Measurements from ENCODE around the gene TMPRSS3. TPM values are rescaled to one million over a fixed set of nuclear protein-coding genes. Genes with fewer than 3 reads are reported as not detected.
A peak's percentile ranks its signal among the peaks of the same experiment; 100 is the strongest.

Gene TMPRSS3
- total and polyA plus RNA-seq, 2 donors, result not detected

DNA sequence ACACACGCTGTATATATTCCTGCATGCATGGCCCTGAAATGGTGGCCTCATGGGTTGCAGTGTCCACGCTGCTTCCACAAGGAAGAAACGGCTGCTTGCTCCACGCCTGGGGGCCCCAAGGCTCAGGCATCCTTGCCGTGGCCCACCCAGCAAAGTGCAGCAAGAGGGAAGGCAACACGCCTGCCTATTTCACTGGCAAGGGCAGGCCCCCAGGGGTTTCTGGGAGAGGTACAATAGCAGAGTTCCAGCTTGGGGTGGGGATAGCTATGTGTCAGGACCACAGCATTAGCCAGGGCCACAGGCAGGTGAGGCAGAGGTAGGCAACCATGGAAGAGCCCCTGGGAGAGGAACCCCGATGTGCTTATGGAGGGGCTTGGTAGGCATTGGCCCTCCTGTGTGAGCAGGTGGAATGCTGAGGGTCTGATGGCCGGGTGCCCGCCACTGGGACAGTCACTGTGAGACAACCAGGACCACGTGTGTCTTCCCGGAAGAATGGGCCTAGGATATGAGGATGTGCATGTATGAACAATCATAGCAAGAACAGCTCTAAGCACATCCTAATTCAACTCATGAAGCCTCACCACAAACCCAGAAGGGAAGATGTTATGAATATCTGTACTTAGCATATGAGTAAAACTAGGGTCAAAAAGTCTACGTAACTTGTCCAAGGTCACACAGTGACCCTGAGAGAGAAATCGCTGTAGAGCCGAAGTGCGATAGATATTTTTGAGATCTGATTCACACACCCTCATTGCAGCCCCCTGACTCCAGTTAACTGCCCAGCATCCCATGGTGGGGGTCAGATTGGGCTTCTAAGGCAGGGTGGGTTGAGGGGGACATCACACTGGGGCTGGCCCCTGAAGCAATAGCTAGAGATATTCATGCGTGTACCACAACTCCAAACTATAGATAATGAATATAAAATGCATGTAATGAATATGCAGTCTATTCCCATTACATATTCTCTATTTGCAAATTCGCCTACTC lies 56.8 kb downstream of the TMPRSS3 start:
- no peak for DNase-seq (ENCODE audit: extremely low spot score)
- 92% methylated on average over 17 of the region's 17 CpGs for WGBS
- no peak overlapping the region for H3K4me3 ChIP-seq (ENCODE audit: low read depth, low read length)
- no peaks in the 10 kb centered on the region for H3K36me3 ChIP-seq (ENCODE audit: insufficient read depth)
- no peak overlapping the region for H3K27ac ChIP-seq (ENCODE audit: low read depth)
- H3K4me1 ChIP-seq (ENCODE audit: insufficient read depth), result no peaks in the 10 kb centered on the region

DNA sequence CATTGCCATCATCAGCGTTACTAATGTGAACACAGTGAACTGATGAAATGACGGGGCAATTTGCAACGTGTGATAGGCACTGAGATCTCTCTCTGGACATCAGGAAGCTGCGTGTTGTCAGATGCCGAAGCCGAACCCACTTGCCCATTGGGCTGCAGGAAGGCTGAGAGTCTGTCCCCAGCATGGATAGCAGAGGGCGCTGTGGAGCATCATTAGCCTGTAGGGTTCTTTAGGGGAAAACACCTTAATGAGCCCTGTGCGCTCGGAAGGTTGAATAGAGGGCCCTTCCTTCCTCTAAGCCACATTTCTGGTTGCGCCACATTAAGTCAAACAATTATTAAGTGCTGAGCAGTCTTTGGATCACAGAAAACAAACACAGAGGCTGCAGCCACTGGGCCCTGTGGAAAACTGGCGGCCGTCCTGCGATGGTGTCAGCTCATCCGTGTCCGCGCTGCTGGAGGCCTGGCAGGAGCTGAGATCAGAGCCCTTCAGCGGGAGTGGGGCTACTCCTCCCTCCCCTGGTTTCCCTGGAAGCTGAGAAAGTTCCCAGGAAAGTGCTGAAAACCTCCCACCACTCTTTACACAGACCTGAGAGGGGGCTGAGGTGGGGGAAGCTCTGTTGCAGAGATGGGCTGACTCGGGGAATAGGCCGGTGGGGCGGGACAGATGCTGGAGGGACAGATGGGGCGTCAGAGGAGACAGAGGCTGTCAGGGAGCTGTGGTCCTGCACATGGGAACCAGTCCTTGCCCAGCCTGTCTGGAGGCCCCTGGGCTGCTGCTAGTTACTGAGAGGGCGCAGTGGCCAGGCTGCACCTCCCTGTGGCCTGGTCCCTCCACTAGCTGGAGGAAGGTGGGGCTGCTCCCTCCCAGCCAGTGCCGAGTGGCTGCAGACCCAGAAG lies 57.8 kb downstream of the TMPRSS3 start:
- 35% methylated on average over 23 of the region's 23 CpGs for WGBS
- DNase-seq (ENCODE audit: extremely low spot score), result peak; percentile 49
- Histone ChIP-seq H3K27ac (ENCODE audit: low read depth) (no peak overlapping the region), H3K4me3 (ENCODE audit: low read depth, low read length) (no peak overlapping the region), H3K36me3 (ENCODE audit: insufficient read depth) (no peaks in the 10 kb centered on the region), H3K4me1 (ENCODE audit: insufficient read depth) (no peaks in the 10 kb centered on the region)

DNA sequence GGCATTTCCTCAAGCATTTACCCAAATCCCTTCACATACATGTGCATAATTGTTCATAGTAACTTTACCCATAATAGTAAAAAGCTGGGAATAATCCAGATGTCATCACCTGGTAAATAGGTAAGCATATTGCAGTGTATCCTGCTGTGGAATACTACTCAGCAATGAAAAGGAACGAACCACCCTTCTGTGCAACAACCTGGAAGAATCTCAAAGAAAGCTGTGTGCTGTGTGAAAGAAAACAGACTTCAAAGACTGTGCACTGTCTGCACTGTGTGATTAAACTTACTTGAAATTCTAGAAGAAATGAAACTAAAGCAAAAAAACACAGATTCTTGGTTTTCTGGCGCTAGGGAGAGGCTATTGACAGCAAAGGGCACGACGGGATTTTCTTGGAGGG lies 58.6 kb downstream of the TMPRSS3 start:
- no peak overlapping the region for H3K27ac ChIP-seq (ENCODE audit: low read depth)
- H3K36me3 ChIP-seq (ENCODE audit: insufficient read depth), result no peaks in the 10 kb centered on the region
- WGBS, result 89% methylated on average over 4 of the region's 4 CpGs
- no peak for DNase-seq (ENCODE audit: extremely low spot score)
- no peak overlapping the region for H3K4me3 ChIP-seq (ENCODE audit: low read depth, low read length)
- H3K4me1 ChIP-seq (ENCODE audit: insufficient read depth), result no peaks in the 10 kb centered on the region

GRCh38 chr21:42336054-42336453 lies 59.8 kb downstream of the TMPRSS3 start:
- Histone ChIP-seq H3K36me3 (ENCODE audit: insufficient read depth) (no peaks in the 10 kb centered on the region), H3K4me3 (ENCODE audit: low read depth, low read length) (no peak overlapping the region), H3K27ac (ENCODE audit: low read depth) (no peak overlapping the region), H3K4me1 (ENCODE audit: insufficient read depth) (no peaks in the 10 kb centered on the region)
- 18% methylated on average over 10 of the region's 10 CpGs for WGBS
- DNase-seq (ENCODE audit: extremely low spot score), result no peak

DNA sequence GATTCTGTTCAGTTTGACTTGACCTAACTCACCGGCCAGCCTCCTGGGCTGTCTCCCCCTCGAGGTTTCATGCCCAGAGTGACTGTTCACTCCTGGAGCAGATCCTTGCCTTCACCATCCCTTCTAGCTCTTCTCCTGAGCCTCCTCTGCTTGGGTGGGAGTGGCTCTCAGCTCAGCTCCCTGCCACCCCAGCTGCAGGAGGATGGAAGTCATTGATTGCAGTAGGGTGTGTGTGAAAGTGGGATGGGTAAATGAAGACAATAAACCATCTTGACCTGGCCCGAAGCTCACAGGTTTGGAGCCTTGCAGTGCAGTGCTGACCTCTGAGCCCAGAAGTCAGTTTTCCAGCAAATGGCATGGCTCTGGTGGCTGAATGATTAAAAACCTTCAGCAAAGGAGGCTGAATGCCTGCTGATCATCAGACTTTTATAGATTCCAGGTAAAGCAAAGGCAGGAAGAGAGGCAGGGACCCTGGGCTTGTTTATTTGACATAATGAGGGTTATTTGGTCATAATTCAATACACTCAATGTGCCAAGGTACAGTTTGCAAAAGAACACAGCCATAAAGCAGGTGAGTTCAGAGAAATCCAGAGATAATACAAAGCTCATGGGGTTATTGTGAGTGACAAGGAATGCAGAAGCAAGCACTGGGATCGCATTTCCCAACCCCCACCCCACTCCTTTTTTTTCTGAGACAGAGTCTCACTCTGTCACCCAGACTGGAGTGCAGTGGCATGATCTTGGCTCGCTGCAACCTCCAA lies 63.1 kb downstream of the TMPRSS3 start:
- WGBS, result 71% methylated on average over 5 of the region's 5 CpGs
- H3K4me3 ChIP-seq (ENCODE audit: low read depth, low read length), result no peak overlapping the region
- H3K36me3 ChIP-seq (ENCODE audit: insufficient read depth), result no peaks in the 10 kb centered on the region
- H3K27ac ChIP-seq (ENCODE audit: low read depth), result no peak overlapping the region
- DNase-seq (ENCODE audit: extremely low spot score), result no peak
- H3K4me1 ChIP-seq (ENCODE audit: insufficient read depth), result no peaks in the 10 kb centered on the region

DNA sequence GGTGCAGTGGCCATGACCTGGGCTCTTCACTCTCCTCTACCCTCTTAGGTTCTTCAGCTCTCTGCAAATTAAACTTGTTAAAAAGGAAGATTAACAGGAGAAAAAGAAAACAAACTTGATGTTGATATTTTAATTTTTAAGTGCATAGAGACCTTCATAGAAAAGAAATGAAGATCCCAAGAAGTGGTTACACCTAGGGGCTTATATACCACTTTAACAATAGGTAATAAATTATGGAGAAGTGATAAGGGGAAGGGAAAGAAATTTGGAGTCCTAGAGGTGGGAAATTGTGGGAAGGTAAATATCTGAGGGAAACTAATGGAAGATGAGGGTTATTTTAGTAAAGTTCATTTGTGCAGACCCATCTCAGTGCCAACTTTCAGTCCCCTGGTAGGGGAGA lies 64.2 kb downstream of the TMPRSS3 start:
- Histone ChIP-seq H3K36me3 (ENCODE audit: insufficient read depth) (no peaks in the 10 kb centered on the region), H3K27ac (ENCODE audit: low read depth) (no peak overlapping the region), H3K4me3 (ENCODE audit: low read depth, low read length) (no peak overlapping the region), H3K4me1 (ENCODE audit: insufficient read depth) (no peaks in the 10 kb centered on the region)
- no peak for DNase-seq (ENCODE audit: extremely low spot score)

- 88% methylated on average over 4 of the region's 4 CpGs for WGBS
- Histone ChIP-seq H3K4me1 (ENCODE audit: insufficient read depth) (no peaks in the 10 kb centered on the region), H3K27ac (ENCODE audit: low read depth) (no peak overlapping the region), H3K36me3 (ENCODE audit: insufficient read depth) (no peaks in the 10 kb centered on the region), H3K4me3 (ENCODE audit: low read depth, low read length) (no peak overlapping the region)
- DNase-seq (ENCODE audit: extremely low spot score), result no peak
Observed at GRCh38 chr21:42330380-42331371, 65.2 kb downstream of the TMPRSS3 start.

DNA sequence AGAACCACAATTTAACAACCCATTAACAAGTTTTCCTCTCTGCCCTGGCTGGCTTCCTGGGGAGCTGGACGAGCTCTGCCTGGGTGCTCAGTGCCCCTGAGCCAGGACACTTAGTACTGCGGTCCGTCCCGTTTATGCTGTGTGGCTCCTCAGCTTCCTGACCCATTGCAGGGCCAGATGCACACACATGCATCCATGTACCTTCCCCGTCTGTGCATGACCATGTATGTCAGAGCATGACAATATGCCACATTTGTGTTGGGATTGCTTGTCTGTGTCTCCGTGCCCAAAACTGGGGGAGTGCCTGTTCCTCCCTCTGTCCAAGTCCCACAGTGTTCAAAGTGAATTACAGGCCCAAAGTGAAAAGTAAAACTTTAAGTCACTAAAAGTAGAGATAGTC lies 71.0 kb downstream of the TMPRSS3 start:
- Histone ChIP-seq H3K27ac (ENCODE audit: low read depth) (no peak overlapping the region), H3K4me3 (ENCODE audit: low read depth, low read length) (no peak overlapping the region), H3K36me3 (ENCODE audit: insufficient read depth) (no peaks in the 10 kb centered on the region), H3K4me1 (ENCODE audit: insufficient read depth) (no peaks in the 10 kb centered on the region)
- 76% methylated on average over 6 of the region's 6 CpGs for WGBS
- DNase-seq (ENCODE audit: extremely low spot score), result no peak

Small RNA genes lying within 50 kb of the gene (small RNA-seq; reads per million reads assigned to genes)
- gene RNU6-1149P, result not detected

Other genes starting within 250 kb of the TMPRSS3 start
- gene ABCG1, start 176.9 kb downstream of the TMPRSS3 start, total RNA-seq, result 12.7 TPM
- gene ABCG1, start 176.9 kb downstream of the TMPRSS3 start, polyA plus RNA-seq, result 16.3 TPM
- 6.8 TPM for gene TFF3, start 80.6 kb downstream of the TMPRSS3 start, total RNA-seq
- gene TFF3, start 80.6 kb downstream of the TMPRSS3 start, polyA plus RNA-seq, result 9.9 TPM
- not detected for gene TFF2, start 45.1 kb downstream of the TMPRSS3 start, total RNA-seq
- not detected for gene TFF2, start 45.1 kb downstream of the TMPRSS3 start, polyA plus RNA-seq
- gene TFF1, start 29.5 kb downstream of the TMPRSS3 start, total RNA-seq, result not detected
- gene TFF1, start 29.5 kb downstream of the TMPRSS3 start, polyA plus RNA-seq, result not detected
- 0.32 TPM for gene UBASH3A, start 7.8 kb upstream of the TMPRSS3 start, total RNA-seq
- gene UBASH3A, start 7.8 kb upstream of the TMPRSS3 start, polyA plus RNA-seq, result 0.27 TPM
- gene RSPH1, start 100.2 kb upstream of the TMPRSS3 start, total RNA-seq, result 0.26 TPM
- gene RSPH1, start 100.2 kb upstream of the TMPRSS3 start, polyA plus RNA-seq, result 0.84 TPM
- 7.9 TPM for gene SLC37A1, start 117.8 kb upstream of the TMPRSS3 start, total RNA-seq
- 5.7 TPM for gene SLC37A1, start 117.8 kb upstream of the TMPRSS3 start, polyA plus RNA-seq

Measured in urinary bladder (tissue), 4 donors.